ENCODE measurements around the gene CADPS.

CADPS gene

DNA sequence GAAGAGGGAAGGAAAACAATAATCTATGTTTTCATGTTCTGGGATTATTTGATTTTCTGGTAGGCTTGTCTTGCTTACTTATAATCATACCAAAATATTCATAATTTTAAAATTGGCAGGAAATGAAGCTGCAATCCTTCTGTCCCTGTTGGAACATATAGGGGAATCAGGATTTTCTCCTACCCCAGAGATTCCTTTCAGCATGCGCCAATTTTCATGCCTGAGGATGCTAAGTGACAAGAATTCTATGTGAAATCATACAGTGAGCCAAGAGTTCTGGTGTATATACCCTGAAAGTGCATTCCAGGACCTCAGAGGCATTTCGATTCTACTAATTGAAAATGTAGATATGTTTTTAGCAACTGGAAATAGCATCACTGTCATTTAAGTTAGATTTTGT is 9.9 kb upstream of the CADPS start:
- Mint-ChIP-seq H3K36me3 (ENCODE audit: low read depth) (no peaks in the 10 kb centered on the region), H3K4me1 (ENCODE audit: low read depth) (no peaks in the 10 kb centered on the region)

DNA sequence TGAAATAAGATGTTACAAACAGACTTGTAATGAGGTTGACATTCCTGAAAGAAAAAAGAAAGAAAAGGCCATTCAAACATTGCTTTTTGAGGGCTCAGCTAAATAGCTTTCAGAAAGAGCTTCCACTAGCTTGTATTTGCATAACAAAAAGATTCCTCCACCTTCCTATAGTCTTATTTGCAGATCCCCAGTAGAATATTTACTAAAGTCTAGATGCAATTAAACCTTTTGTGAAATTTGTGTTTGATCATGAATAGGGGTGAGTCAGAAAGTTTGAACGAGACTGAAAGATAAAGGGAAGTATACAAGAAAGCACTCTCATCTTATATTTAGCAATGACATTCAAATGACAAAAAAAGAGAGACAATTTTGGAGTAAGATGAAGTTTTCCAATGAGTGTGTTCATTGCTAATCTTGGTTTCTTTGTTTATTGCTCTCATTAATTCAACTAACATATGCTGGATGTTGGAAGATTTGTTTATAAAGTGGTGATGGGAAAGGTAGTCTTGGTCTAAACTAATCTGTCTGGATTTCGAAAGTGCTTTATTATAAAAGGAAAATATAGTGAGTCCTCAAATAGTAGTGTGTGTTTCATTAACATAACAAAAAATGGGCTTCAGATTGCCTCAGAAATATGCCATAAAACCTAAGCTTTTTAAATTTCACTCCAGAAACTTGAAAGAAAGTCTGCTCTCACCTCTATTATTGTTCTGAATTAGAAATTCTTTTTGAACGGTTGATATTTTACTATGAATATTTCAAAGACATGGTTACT is 9.1 kb upstream of the CADPS start:
- H3K4me1 Mint-ChIP-seq (ENCODE audit: low read depth) = no peaks in the 10 kb centered on the region
- H3K4me3 Mint-ChIP-seq = no peak overlapping the region
- H3K27ac Mint-ChIP-seq = no peak overlapping the region
- H3K9me3 Mint-ChIP-seq = no peaks in the 10 kb centered on the region
- H3K27me3 Mint-ChIP-seq = peaks cover 3% of the 10 kb centered on the region
- H3K36me3 Mint-ChIP-seq (ENCODE audit: low read depth) = no peaks in the 10 kb centered on the region

More for the DNA sequence above, 9.9 kb upstream of the CADPS start:
- Mint-ChIP-seq H3K27ac (no peak overlapping the region), H3K4me3 (no peak overlapping the region), H3K9me3 (no peaks in the 10 kb centered on the region), H3K27me3 (peaks cover 3% of the 10 kb centered on the region)

DNA sequence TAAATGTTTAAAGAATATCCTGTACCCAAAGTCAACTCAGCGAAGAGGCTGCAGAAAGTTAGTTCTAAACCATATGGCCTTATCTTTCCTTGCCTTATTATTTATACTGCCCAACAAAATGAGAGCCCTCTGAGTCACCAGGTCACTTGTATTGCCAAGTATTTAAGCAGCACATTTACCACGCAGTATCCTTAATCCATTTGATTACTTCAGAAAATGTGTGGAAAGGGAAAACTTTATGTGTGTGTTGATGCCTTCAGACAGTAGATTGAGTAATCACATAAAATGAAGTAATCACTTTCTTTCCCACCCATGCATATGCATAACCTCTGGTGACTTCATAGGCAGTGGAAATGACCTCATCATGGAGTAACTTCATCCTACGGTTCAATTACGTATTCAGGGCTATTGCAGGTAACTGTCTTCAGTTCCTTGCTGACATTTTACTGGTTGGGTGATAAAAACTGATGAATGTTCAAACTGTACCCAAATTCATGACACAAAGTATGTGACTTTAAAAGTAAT is 7.5 kb upstream of the CADPS start:
- H3K4me1 Mint-ChIP-seq (ENCODE audit: low read depth) = no peaks in the 10 kb centered on the region
- H3K36me3 Mint-ChIP-seq (ENCODE audit: low read depth) = no peaks in the 10 kb centered on the region
- H3K27ac Mint-ChIP-seq = no peak overlapping the region
- H3K27me3 Mint-ChIP-seq = peaks cover 4% of the 10 kb centered on the region
- no peaks in the 10 kb centered on the region for H3K9me3 Mint-ChIP-seq
- H3K4me3 Mint-ChIP-seq = no peak overlapping the region

DNA sequence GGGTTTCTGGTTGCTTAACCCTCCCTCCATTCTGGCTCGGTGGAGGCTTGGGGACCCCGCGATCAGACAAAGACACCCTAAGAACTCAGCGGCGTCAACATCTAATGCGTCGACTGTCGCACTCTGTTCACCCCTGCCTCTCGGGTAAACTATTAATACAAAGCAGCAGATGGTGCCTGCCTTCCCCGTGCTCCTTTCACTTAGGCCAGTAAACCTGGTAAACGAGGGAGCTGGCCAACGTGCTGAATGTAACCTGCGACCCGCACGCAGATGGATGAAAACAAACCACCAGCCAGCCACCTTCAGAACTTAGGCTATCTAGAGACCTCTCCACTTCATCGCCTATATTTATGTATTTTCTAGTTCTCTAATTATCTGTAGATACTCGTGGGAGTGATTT is 848 bp upstream of the CADPS start:
- Mint-ChIP-seq H3K4me1 (ENCODE audit: low read depth) (no peaks in the 10 kb centered on the region), H3K4me3 (no peak overlapping the region), H3K27me3 (peaks cover 46% of the 10 kb centered on the region), H3K9me3 (peaks cover 4% of the 10 kb centered on the region), H3K27ac (no peak overlapping the region), H3K36me3 (ENCODE audit: low read depth) (no peaks in the 10 kb centered on the region)

DNA sequence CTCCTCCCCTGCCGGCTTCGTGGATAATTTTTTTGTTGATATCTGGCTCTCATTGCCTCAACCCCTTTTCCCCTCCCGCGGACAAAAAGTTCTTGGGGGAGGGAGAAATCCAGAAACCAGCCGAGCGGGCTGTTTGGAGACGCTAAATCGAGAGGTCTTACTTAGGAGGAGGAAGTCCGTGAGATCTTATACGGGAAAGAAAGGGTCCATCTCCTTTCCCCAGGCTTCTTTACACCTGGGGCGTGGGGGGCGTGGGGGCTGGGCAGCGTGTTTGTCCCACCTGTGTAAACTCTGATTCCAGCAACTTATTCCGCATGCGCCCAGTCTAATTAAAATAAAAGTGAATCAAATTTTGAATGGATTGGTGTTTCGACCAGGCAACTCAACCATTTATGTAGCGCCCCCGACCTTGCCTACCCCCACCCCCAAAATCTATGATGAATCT is 364 bp upstream of the CADPS start:
- Mint-ChIP-seq H3K9me3 (peaks cover 4% of the 10 kb centered on the region), H3K36me3 (ENCODE audit: low read depth) (no peaks in the 10 kb centered on the region), H3K27me3 (peaks cover 48% of the 10 kb centered on the region), H3K4me3 (no peak overlapping the region), H3K27ac (no peak overlapping the region), H3K4me1 (ENCODE audit: low read depth) (no peaks in the 10 kb centered on the region)

DNA sequence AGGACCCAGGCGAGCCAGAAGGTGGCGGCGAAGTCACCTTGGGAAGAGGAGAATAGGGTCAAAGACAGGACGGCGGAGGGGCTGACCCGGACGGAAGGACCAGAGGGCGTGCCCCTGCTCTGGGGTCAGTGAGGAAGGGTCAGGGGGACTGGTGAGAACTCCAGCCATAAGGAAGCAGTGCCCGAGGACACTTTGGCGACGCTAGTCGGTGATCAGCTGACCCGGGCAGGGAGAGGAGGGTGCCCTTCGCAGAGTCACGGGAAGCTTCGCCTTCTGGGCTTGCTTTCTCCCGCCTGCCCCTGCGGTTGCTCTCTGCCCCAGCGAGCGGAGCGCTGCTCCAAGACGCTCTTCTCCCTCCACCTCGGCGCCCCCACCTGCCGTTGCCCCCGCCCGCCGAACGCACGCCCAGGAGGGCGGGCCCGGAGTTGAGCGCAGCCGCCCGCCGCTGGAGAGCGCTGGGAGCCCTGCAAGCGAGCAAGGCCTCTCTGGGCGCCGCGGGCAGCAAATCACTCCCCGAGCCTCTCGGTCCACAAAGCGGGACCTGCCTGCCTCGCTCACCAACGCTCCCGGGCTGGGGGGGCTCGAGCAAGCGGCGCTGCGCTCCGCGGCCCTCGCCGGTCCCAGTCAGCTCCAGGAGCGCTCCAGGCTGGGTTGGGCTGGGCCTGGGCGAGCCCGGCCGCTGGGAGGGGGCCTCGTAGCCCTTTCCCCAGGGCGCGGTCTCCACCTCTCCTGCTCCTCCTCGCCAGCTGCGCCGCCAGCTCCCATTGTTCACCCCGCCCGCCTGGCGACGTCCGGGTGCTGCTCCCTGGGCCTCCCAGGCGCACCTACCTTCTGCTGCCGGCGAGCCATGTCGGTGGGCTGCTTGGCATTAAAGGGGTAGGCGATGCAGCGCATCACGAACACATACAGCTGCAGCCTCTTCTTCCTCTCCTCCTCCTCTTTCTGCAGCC is 1.2 kb downstream of the CADPS start:
- H3K4me3 Mint-ChIP-seq = no peak overlapping the region

DNA sequence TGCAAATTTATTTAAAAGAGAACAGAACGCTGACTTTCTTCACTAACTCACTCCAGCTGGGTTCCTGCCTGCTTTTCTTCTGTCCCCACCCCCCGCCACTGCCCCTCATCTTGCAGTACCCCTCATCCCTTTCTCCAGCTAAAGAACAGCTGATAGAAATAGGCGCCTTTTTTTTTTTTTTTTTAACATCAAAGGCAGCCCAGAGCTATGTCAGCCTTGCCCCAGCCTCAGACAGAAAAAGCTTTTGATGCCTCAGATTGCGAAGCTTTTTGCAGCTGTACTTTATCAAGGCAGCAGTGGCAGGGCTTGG is 1.8 kb downstream of the CADPS start:
- no peak overlapping the region for H3K27ac Mint-ChIP-seq
- no peak overlapping the region for H3K4me3 Mint-ChIP-seq
- H3K27me3 Mint-ChIP-seq = peaks cover 53% of the 10 kb centered on the region
- peaks cover 10% of the 10 kb centered on the region for H3K9me3 Mint-ChIP-seq
- H3K36me3 Mint-ChIP-seq (ENCODE audit: low read depth) = no peaks in the 10 kb centered on the region
- no peaks in the 10 kb centered on the region for H3K4me1 Mint-ChIP-seq (ENCODE audit: low read depth)

More for the DNA sequence above, 1.2 kb downstream of the CADPS start:
- Mint-ChIP-seq H3K27ac (no peak overlapping the region), H3K4me1 (ENCODE audit: low read depth) (no peaks in the 10 kb centered on the region), H3K9me3 (peaks cover 10% of the 10 kb centered on the region), H3K27me3 (peaks cover 53% of the 10 kb centered on the region), H3K36me3 (ENCODE audit: low read depth) (no peaks in the 10 kb centered on the region)

DNA sequence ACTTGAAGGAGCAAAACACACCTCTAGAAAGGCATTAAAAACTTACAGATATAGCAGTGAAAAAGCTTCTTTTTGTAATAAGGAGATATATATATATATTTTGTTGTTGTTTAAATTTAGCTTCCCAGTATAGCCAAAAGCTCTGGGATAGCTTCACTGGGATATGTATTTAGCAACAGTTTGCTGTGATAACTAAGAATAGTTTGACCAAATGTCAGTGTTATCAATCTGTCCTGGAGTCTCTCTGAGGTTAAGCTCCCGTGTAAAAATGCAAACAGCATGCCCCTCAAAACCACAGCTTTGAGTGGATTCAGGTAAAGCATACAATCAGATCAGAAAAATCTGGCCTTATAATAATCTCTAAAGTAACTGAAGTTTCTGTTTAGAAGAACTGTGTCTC is 2.9 kb downstream of the CADPS start:
- no peaks in the 10 kb centered on the region for H3K4me1 Mint-ChIP-seq (ENCODE audit: low read depth)
- no peaks in the 10 kb centered on the region for H3K36me3 Mint-ChIP-seq (ENCODE audit: low read depth)
- peaks cover 54% of the 10 kb centered on the region for H3K27me3 Mint-ChIP-seq
- H3K4me3 Mint-ChIP-seq = no peak overlapping the region
- H3K9me3 Mint-ChIP-seq = peaks cover 10% of the 10 kb centered on the region
- no peak overlapping the region for H3K27ac Mint-ChIP-seq

DNA sequence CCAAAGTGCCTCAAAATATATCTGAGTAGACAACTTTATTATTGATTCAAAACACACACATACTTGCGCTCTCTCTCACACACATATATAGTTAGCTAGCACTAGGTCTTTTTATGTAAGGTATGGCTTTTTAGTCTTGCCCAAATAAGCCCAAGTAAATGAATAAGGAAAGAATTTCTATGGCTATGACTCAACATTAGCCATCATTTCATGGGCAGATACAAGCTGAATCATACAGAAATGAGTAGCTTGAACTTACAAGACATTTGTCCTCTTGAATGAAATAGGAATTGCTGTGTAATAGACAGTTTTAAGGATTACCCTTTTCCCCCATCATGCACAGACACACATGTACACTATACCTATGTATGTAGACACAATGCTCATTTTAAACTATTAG is 4.9 kb downstream of the CADPS start:
- peaks cover 34% of the 10 kb centered on the region for H3K27me3 Mint-ChIP-seq
- H3K4me3 Mint-ChIP-seq = no peak overlapping the region
- H3K27ac Mint-ChIP-seq = no peak overlapping the region
- no peaks in the 10 kb centered on the region for H3K4me1 Mint-ChIP-seq (ENCODE audit: low read depth)
- peaks cover 6% of the 10 kb centered on the region for H3K9me3 Mint-ChIP-seq
- no peaks in the 10 kb centered on the region for H3K36me3 Mint-ChIP-seq (ENCODE audit: low read depth)

DNA sequence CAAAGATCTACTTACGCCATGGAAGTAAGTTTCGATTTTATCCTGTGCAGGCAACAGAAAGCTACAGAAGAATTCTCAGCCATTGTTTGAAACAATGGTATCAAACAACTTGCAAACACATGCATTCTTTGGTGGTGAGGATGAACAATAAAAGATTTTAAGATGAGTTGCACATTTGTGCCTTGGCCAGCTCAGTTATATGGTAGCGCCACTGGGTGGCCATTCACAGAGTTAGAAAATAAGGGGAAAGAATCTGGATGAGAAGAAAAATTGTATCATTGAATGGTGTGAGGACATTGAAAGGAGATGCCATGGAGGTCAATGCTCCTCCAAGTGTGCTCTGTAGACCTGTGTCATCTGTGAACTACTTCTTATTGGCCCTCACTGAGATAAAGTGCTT is 11.6 kb downstream of the CADPS start:
- no peak overlapping the region for H3K27ac Mint-ChIP-seq
- peaks cover 8% of the 10 kb centered on the region for H3K9me3 Mint-ChIP-seq
- peaks cover 4% of the 10 kb centered on the region for H3K27me3 Mint-ChIP-seq
- H3K4me1 Mint-ChIP-seq (ENCODE audit: low read depth) = no peaks in the 10 kb centered on the region
- no peak overlapping the region for H3K4me3 Mint-ChIP-seq
- H3K36me3 Mint-ChIP-seq (ENCODE audit: low read depth) = no peaks in the 10 kb centered on the region

DNA sequence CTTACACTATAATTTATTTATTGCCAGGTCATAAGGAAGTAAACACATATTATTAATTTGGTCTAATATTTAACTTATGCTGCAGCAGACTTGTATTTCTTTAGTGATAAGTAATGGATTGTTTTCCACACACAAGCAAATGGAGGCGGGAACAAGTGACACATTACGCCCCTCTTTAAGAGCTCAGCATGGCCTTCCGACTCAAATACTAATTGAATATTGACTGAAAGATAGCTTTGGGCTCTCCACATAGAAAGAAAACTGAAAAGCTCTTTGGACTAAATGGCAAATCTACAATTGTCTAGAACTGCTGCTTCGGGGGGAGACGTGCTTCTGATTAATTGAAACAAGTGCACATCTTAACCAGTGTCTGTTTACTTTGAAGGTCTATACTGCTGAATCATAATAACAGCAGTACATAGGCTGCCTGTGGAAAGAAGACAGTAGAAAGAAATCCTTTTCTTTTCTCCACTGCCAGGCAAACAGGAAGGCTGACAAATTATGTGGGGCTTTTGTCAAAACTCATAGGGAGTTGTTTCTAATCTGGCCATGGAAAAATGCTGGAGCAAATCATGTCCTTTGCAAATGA is 15.9 kb downstream of the CADPS start:
- Mint-ChIP-seq H3K4me1 (ENCODE audit: low read depth) (no peaks in the 10 kb centered on the region), H3K9me3 (peaks cover 8% of the 10 kb centered on the region), H3K27ac (no peak overlapping the region), H3K36me3 (ENCODE audit: low read depth) (no peaks in the 10 kb centered on the region), H3K4me3 (no peak overlapping the region), H3K27me3 (no peaks in the 10 kb centered on the region)

DNA sequence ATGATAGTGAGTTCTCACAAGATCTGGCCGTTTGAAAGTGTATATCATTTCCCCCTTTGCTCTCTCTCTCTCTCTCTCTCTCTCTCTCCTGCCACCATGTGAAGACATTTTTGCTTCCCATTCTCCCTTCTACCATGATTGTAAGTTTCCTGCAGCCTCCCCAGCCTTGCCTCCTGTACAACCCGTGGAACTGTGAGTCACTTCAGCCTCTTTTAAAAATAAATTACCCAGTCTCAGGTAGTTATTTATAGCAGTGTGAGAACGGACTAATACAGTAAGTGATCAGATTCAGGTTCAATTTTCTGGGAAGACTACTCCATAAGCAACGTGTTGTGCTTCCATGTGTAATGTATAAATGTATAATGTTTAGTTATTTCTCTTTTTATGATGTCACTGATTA is 29.2 kb downstream of the CADPS start:
- H3K4me3 Mint-ChIP-seq = no peak overlapping the region
- no peaks in the 10 kb centered on the region for H3K4me1 Mint-ChIP-seq (ENCODE audit: low read depth)
- no peaks in the 10 kb centered on the region for H3K9me3 Mint-ChIP-seq
- no peak overlapping the region for H3K27ac Mint-ChIP-seq
- no peaks in the 10 kb centered on the region for H3K27me3 Mint-ChIP-seq
- H3K36me3 Mint-ChIP-seq (ENCODE audit: low read depth) = no peaks in the 10 kb centered on the region

DNA sequence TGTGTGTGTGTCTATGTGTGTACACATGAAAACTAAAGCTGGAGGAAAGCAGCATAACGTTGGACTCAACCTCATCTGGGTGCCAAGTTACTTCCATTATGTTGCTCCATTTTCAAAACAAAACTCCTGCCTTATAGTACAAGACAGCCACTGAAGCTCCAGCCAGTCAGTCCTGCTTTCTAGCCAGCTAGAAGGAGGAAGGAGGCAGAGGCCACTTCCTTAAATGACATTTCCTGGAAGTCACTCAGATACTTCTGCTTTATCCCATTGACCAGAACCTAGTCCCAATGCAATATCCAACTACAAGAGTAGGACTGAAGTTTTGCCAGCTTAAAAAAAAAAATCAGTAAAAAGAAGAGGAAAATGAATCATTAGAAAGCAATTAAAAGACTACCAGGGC is 31.7 kb downstream of the CADPS start:
- Mint-ChIP-seq H3K36me3 (ENCODE audit: low read depth) (no peaks in the 10 kb centered on the region), H3K27ac (no peak overlapping the region), H3K4me3 (no peak overlapping the region), H3K27me3 (no peaks in the 10 kb centered on the region), H3K9me3 (peaks cover 5% of the 10 kb centered on the region), H3K4me1 (ENCODE audit: low read depth) (no peaks in the 10 kb centered on the region)

DNA sequence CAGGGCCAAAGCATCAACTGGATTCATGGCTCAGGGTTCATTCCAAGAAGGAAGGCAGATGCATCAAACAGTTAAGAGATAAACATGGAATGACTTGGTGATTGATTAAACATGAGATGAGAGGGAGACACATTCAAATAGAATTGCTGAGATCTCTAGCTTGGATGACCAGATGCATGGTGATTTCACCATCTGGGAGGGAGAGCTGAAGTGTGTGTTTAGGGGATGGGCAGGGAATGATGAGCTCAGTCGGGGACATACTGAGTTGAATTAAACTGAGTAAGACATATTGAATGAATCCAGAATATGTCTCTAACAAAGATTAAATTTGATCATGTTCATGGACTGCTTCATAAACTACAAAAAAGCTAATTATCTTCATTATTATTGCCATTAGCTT is 35.5 kb downstream of the CADPS start:
- Mint-ChIP-seq H3K27me3 (no peaks in the 10 kb centered on the region), H3K36me3 (ENCODE audit: low read depth) (no peaks in the 10 kb centered on the region), H3K4me1 (ENCODE audit: low read depth) (no peaks in the 10 kb centered on the region), H3K4me3 (no peak overlapping the region), H3K27ac (no peak overlapping the region), H3K9me3 (peaks cover 5% of the 10 kb centered on the region)

All from stimulated activated naive CD8-positive, alpha-beta T cell treated with anti-CD3 and anti-CD28 coated beads, Interleukin-15, Interleukin-2, amounts not matched to agents 100 ng/mL and 50 ng/mL, for 24 hours (primary cell).